ENCODE data around the gene SERTAD2. TPM values are rescaled to one million over a fixed set of nuclear protein-coding genes. Genes with fewer than 3 reads are reported as not detected.
A peak's percentile ranks its signal among the peaks of the same experiment; 100 is the strongest.

SERTAD2 gene, protein sequence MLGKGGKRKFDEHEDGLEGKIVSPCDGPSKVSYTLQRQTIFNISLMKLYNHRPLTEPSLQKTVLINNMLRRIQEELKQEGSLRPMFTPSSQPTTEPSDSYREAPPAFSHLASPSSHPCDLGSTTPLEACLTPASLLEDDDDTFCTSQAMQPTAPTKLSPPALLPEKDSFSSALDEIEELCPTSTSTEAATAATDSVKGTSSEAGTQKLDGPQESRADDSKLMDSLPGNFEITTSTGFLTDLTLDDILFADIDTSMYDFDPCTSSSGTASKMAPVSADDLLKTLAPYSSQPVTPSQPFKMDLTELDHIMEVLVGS
- total RNA-seq, result 3.6 and 6.4 TPM in 2 replicates

- DNase-seq (ENCODE audit: low read depth in 2 of 2), result peak; percentile 71 to 93
Observed at GRCh38 chr2:64653109-64654062, at the start of gene SERTAD2. Gene SERTAD2 (minus strand): TSS chr2:64653913. CDS start chr2:64636871, 17,042 bp downstream.

DNA sequence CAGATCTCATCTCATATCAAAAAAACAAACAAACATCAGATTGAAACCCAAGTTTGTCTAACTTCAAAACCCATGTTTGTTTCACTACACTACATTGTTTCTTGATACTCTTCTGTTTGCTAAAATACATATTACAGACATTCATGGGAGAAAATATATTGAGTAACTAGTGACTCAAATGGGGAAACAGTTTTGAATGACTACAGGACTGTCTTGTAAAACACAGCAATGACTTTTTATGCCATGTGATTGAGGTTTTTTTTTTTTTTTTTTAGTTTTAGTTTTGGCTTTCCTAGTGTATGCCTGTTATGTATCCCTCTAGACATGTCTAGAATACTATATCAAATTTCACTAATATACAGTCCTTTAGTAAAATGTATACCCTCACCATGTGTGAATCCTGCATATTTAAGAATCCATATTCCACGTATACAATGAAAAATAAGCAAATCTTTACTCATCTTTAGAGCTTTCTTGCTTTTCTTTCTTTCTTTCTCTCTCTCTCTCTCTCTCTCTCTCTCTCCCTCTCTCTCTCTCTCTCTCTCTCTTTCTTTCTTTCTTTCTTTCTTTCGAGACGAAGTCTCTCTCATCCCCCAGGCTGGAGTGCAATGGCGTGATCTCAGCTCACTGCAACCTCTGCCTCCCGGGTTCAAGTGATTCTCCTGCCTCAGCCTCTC lies 46.6 kb upstream of the SERTAD2 start:
- DNase-seq (ENCODE audit: low read depth in 2 of 2), result no peak

GRCh38 chr2:64699712-64700111 lies 46.0 kb upstream of the SERTAD2 start:
- DNase-seq (ENCODE audit: low read depth in 2 of 2), result no peak

DNA sequence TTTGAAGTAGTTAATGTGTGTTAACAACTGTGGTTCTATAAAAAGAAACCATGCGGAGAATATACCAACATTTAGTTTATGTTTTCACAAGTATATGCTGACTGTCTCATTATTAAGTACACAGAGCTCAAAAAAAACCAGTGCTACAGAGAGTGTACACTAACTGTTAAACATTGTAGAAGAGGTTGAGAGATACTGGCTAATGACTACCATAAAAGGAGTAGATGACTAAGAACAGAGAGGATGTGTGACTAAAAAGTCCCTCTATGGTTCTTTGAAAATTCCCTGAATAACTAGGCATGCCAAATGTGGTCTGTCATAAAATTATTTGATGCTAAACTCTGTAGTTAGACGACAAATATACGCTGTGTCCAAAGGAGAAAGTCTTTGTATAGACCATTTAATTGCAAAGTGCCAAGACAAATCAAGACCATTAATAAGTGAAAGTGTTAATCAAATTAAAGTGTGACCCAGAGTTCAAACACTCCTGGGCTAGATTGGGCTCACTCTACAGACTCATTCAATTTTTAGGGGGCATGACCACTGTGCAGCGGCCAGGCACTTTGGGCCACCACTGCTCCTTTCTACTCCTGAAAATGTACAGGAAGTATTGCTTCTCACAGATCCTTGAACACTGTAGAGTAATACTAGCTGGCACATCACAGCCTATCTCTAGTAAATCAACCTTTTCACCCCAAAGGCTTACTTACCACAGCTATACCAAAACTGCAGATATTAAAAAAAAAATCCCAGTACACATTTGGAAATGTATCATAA lies 45.1 kb upstream of the SERTAD2 start:
- peak; percentile 90 for DNase-seq (ENCODE audit: low read depth in 2 of 2)

DNA sequence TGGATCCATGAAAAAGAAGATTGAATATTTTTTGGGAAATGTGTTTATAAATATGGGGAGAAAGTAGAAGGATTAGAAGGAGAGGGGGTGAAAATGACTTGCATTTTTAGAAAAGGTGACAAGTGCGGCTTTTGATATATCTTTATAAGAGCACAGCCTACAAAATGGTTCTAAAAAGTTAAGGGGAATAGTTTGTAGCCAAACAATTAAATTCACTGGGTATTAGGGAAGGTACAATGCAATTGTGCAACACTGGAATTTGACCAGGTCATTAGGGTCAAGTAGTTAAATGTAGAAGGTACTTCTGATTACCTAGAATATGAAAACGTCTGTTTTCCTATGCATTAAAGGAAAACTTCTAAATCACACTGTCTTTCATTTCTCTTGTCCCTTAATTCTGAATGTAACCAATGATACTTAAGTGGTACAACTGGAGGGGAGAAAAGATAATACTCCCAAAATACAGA lies 44.5 kb upstream of the SERTAD2 start:
- DNase-seq (ENCODE audit: low read depth in 2 of 2), result peak; percentile 3 to 12

GRCh38 chr2:64697297-64698176 lies 43.8 kb upstream of the SERTAD2 start:
- DNase-seq (ENCODE audit: low read depth in 2 of 2), result peak; percentile 5 to 35

DNA sequence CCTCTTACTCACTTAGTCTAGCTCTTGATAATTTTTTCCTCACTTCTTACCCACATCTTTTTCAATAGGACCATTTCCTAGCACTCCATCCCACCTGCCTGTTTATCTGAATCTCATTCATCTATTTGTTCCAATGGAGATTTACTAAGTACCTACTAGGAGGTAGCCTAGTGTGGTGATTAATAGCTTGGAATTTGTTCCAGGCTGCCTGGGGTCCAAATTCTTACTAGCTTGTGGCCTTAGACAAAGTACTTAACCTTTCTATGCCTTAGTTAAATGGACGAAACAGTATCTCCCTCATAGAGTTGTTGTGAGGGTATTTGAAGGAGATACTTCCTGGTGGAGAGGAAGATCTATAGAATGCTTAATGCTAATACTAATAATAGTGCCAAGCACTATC lies 42.9 kb upstream of the SERTAD2 start:
- no peak for DNase-seq (ENCODE audit: low read depth in 2 of 2)

GRCh38 chr2:64695721-64696261 lies 42.1 kb upstream of the SERTAD2 start:
- peak; percentile 89 to 95 for DNase-seq (ENCODE audit: low read depth in 2 of 2)

DNA sequence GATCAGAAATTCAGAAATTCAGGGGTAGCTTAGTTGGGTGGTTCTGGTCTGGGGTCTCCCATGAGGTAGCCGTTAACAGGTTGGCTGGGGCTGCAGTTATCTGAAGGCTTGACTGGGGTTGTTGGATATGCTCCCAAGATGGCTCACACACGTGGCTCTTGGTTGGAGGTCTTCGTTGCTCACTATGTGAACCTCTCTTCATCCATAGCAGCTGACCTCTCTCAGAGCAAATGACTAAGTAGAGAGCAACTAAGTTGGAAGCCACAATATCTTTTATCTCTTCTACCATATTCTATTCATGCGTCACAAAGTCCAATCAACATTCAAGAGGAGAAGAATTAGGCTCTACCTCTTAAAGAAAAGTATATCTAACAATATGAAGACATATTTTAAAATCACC lies 38.7 kb upstream of the SERTAD2 start:
- no peak for DNase-seq (ENCODE audit: low read depth in 2 of 2)

GRCh38 chr2:64688909-64689308 lies 35.2 kb upstream of the SERTAD2 start:
- DNase-seq (ENCODE audit: low read depth in 2 of 2), result no peak

- no peak for DNase-seq (ENCODE audit: low read depth in 2 of 2)
Observed at GRCh38 chr2:64686283-64686956, 32.7 kb upstream of the SERTAD2 start.

DNA sequence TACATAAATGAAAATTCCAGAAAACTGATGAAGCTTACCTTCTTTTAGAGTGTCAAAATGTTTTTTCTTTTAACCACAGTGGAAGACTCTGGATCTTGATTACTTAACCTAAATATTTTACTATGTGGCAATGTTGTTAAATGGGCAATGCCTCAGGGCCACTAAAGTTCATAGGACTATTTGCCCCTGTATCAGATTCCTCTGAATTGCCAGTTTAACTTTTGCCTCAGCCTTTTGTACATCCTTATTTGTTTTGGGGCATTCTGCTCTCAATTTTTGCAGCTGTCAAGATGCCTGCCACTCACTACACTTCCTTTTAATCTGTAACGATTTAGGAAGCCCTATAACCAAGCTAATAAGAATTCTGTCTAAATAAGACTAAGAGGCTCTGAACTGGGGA lies 31.7 kb upstream of the SERTAD2 start:
- no peak for DNase-seq (ENCODE audit: low read depth in 2 of 2)

DNA sequence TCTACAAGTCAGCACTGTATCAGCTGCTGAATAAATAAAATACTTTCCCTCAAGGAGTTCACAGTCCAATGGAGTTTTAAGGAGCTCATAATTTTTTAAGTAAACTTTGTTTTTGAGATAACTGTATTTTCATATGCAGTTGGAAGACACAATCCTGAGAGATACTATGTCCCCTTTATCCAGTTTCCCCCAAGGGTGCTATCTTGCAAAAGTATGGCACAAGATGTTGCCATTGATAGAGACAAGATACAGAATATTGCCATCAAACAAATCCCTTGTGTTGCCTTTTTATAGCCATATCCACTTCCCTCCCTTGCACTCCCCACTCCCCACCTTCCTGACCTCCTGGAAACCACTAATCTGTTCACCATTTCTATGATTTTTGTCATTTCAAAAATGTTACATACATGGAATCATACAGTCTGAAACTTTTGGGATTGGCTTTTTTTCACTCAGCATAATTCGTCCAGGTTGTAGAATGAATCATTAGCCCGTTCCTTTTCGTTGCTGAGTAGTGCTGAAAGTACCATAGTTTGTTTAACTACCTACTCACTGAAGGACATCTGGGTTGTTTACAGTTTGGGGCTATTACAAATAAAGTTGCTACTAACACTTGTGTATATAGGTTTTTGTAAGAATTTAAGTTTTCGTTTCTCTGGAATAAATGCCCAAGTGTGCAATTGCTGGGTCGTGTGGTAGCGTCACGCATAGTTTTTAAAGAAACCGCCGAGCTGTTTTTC lies 30.2 kb upstream of the SERTAD2 start:
- no peak for DNase-seq (ENCODE audit: low read depth in 2 of 2)

GRCh38 chr2:64681479-64681967 lies 27.8 kb upstream of the SERTAD2 start:
- no peak for DNase-seq (ENCODE audit: low read depth in 2 of 2)

DNA sequence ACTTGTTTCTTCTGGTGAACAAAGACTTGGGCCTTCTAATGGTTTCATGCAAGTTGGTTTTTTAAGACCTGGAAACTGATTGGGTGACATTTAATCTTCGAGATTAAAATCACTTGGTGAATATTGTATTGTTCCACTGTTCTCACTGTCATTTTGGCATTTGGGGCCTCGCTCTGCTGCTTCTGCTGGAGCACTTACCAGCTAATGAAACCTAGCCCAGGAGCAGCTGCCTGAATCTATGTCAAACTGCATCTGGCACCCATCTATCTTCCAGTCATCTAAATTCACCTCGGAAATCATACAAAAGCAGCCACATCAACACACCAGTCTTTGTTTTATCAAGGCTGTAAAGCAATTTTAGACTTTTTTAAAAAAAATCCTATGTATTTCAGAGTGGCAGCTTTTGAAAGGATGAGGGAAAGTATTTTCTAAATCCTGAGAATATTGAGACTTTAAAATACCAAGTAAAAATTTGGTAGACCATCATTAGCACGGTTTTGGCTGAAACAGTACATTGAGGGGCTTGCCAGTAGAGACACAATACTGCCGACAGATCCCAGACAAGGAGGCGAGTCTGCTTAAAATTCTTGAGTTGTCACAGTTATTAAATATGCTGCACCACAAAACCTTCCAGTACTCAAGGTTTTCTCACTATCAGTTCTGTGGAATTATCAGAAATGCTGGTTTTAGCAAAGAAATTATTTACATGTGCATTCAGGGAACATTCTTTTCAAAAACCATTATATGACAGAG lies 26.1 kb upstream of the SERTAD2 start:
- DNase-seq (ENCODE audit: low read depth in 2 of 2), result no peak

GRCh38 chr2:64678771-64679590 lies 25.3 kb upstream of the SERTAD2 start:
- DNase-seq (ENCODE audit: low read depth in 2 of 2), result no peak

DNA sequence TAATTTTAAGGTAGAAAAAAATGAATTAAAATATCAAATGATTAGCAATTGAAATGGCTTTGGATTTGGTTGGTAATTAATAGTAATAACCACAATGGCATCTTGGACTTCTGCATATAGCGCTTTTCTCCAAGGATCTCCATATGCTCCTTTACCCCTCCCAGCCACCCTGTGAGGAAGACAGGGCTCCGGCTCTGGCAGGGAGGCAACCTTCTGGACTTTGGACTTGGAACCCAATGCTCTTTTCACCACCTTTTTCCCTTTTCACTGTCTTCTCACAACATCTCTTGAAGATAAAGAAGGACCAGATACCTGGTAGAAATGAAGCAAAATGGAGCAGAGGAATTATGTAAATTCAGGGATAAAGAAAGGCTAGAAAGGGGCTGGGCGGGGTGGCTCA lies 23.8 kb upstream of the SERTAD2 start:
- DNase-seq (ENCODE audit: low read depth in 2 of 2), result no peak

Measured in dermis microvascular lymphatic vessel endothelial cell (primary cell).